Measurements from ENCODE around the gene DNAJB14.

- TF ChIP-seq REST (IDR thresholded peaks at IDR 0.05; ENCODE audit: low read depth) (no peak), RAD21 (IDR thresholded peaks at IDR 0.05; ENCODE audit: low read depth) (no peak)
These were observed 86.8 kb downstream of the DNAJB14 start for GRCh38 chr4:99859618-99860017.

Measured in Ishikawa (cell line).